Retinal pigment epithelial cell (primary cell): ENCODE measurements around the gene XXYLT1.

Experiments used
- DNase-seq: peaks from one replicate; pipeline ENCODE4 v3.0.0-alpha.2; 2010; ENCODE audit warnings: low read depth
- H3K4me3 ChIP-seq: 2 replicates; pipeline ENCODE4 v1.5.1; 2011; ENCODE audit warnings: mild to moderate bottlenecking, low read length, control low read depth, moderate library complexity
- CTCF ChIP-seq: conservative IDR thresholded peaks from 2 replicates; pipeline ENCODE4 v1.5.1; 2011; ENCODE audit warnings: low read depth, low read length, control low read depth, inconsistent platforms

XXYLT1 gene

GRCh38 chr3:195274259-195274966, 3.5 kb upstream of the XXYLT1 start:
- DNase-seq, result no peak
- no peak for TF ChIP-seq CTCF
- no peak overlapping the region for H3K4me3 ChIP-seq

GRCh38 chr3:195271410-195272243, 668 bp upstream of the XXYLT1 start:
- peak; percentile 81 for TF ChIP-seq CTCF
- peak overlapping the region; percentile 86 for H3K4me3 ChIP-seq
- no peak for DNase-seq

GRCh38 chr3:195270079-195270816, 711 bp downstream of the XXYLT1 start:
- DNase-seq, result no peak
- H3K4me3 ChIP-seq, result peak overlapping the region; percentile 86
- TF ChIP-seq CTCF, result peak; percentile 17

- no peak for DNase-seq
- H3K4me3 ChIP-seq, result peak overlapping the region; percentile 86
- no peak for TF ChIP-seq CTCF
Observed at GRCh38 chr3:195269375-195270078, 1.4 kb downstream of the XXYLT1 start.

- no peak for DNase-seq
- H3K4me3 ChIP-seq, result no peak overlapping the region
- TF ChIP-seq CTCF, result no peak
Observed at GRCh38 chr3:195268576-195269309, 2.2 kb downstream of the XXYLT1 start.

- no peak for TF ChIP-seq CTCF
- no peak overlapping the region for H3K4me3 ChIP-seq
- DNase-seq, result no peak
Observed at GRCh38 chr3:195267096-195267495, 3.9 kb downstream of the XXYLT1 start.
